Measurements from ENCODE around the gene AMZ2. TPM values are rescaled to one million over a fixed set of nuclear protein-coding genes. Genes with fewer than 3 reads are reported as not detected.
"Not testable (repeated sequence)": the region's sequence is repeated elsewhere in the genome, so short reads cannot be mapped to it uniquely, and the experiment has no call there.

The AMZ2 gene
- total RNA-seq, 1 experiment from 2014 or later = 62.2 TPM

DNA sequence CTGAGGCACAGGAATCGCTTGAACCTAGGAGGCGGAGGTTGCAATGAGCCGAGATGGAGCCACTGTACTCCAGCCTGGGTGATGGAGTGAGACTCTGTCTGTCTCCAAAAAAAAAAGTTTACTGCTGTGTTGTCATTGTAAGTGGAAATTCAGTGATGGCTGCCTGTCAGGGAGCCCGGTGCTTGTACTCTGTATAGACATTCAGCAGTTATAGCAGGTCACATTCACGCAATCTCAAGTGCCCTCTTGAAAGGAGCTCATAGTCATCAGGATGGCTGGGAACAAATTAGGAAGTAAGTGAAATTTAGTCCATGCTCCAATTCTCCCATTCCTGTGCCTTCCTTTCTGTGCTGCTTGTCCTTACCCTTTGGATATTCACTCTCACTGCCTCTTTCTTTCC is 32.4 kb upstream of the AMZ2 start:
- H3K9me3 Mint-ChIP-seq (ENCODE audit: low read depth, unreplicated experiment); DNase-seq; CTCF ChIA-PET; intact Hi-C loops (cut with micrococcal nuclease; ENCODE audit: unreplicated experiment); H3K4me1 Mint-ChIP-seq (ENCODE audit: low read depth, unreplicated experiment); H3K36me3 Mint-ChIP-seq (ENCODE audit: insufficient read depth, unreplicated experiment); BruUV-seq (replicated peaks); H3K27ac Mint-ChIP-seq (ENCODE audit: unreplicated experiment); H3K4me3 Mint-ChIP-seq (ENCODE audit: low read depth, unreplicated experiment): not testable (repeated sequence)
- H3K27me3 Mint-ChIP-seq (ENCODE audit: unreplicated experiment) = peaks cover 41% of the 10 kb centered on the region

DNA sequence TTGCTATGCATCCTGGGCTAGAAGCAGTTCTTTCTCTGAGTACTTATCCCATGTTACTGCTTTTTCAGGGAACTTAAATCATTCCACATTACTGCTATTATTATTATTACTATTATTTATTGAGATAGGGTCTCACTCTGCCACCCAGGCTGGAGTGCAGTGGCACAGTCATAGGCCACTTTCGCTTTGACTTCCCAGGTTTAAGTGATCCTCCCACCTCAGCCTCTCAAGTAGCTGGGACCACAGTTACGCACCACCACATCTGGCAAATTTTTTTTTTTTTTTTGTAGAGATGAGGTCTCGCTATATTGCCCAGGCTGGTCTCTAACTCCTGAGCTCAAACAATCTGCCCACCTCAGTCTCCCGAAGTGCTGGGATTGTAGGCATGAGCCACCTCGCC is 28.4 kb upstream of the AMZ2 start:
- intact Hi-C loops (cut with micrococcal nuclease; ENCODE audit: unreplicated experiment); H3K4me3 Mint-ChIP-seq (ENCODE audit: low read depth, unreplicated experiment); H3K36me3 Mint-ChIP-seq (ENCODE audit: insufficient read depth, unreplicated experiment); CTCF ChIA-PET; H3K27ac Mint-ChIP-seq (ENCODE audit: unreplicated experiment); DNase-seq; BruUV-seq (replicated peaks); H3K4me1 Mint-ChIP-seq (ENCODE audit: low read depth, unreplicated experiment); H3K9me3 Mint-ChIP-seq (ENCODE audit: low read depth, unreplicated experiment): not testable (repeated sequence)
- H3K27me3 Mint-ChIP-seq (ENCODE audit: unreplicated experiment) = peaks cover 53% of the 10 kb centered on the region

DNA sequence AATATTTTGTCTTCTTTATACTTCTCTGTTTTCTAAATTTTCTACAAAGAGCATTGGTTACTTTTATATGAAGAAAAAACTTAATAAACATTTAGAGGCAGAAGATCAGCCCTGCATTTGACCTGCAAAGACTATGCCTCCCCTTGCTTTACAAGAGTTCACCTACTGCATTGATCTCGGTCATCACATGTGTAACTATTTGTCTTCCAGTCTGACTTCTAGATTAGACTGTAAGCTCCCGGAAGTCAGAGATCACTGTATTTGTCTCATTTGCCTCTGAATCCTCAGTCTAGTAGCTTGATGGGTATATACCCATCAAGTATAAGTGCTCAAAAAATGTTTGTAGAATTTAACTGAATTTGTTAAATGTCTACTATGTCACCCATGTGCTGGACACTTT is 27.7 kb upstream of the AMZ2 start:
- BruUV-seq (replicated peaks); H3K4me1 Mint-ChIP-seq (ENCODE audit: low read depth, unreplicated experiment); H3K9me3 Mint-ChIP-seq (ENCODE audit: low read depth, unreplicated experiment); DNase-seq; CTCF ChIA-PET; intact Hi-C loops (cut with micrococcal nuclease; ENCODE audit: unreplicated experiment); H3K27ac Mint-ChIP-seq (ENCODE audit: unreplicated experiment); H3K36me3 Mint-ChIP-seq (ENCODE audit: insufficient read depth, unreplicated experiment); H3K4me3 Mint-ChIP-seq (ENCODE audit: low read depth, unreplicated experiment): not testable (repeated sequence)
- peaks cover 54% of the 10 kb centered on the region for H3K27me3 Mint-ChIP-seq (ENCODE audit: unreplicated experiment)

DNA sequence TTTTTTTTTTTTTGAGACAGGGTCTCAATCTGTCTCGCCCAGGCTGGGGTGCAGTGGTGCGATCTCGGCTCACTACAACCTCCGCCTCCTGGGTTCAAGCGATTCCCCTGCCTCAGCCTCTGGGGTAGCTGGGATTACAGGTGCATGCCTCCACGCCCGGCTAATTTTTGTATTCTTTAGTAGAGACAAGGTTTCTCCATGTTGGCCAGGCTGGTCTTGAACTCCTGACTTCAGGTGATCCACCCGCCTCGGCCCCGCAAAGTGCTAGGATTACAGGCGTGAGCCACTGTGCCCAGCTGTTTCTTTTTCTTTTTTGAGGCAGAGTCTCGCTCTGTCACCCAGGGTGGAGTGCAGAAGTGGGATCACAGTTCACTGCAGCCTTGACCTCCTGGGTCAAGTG is 27.1 kb upstream of the AMZ2 start:
- CTCF ChIA-PET = interaction anchor here (0.7 kb wide), 1 partner anchor 44 kb away, joined by 3 read pairs; no protein-coding TSS in a partner anchor

DNA sequence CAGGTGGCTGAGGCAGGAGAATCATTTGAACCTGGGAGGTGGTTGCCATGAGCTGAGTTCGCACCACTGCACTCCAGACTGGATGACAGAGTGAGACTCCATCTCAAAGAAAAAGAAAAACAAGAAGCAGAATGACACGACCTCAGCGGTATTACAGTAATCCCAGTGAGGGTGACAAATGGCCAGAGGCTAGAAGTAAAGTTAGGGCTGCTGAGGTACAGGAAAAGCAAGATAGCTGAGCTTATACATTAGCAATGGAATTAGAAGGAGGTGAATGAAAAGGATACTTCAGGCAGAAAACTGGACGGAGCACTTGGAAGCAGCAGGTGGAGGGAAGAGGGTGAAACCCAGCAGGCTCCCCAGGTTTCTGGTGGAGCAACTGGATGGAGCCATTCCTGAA is 26.1 kb upstream of the AMZ2 start:
- Mint-ChIP-seq H3K27me3 (ENCODE audit: unreplicated experiment) (peaks cover 58% of the 10 kb centered on the region), H3K9me3 (ENCODE audit: low read depth, unreplicated experiment) (no peaks in the 10 kb centered on the region), H3K4me1 (ENCODE audit: low read depth, unreplicated experiment) (no peaks in the 10 kb centered on the region), H3K4me3 (ENCODE audit: low read depth, unreplicated experiment) (no peak overlapping the region), H3K36me3 (ENCODE audit: insufficient read depth, unreplicated experiment) (no peaks in the 10 kb centered on the region), H3K27ac (ENCODE audit: unreplicated experiment) (no peak overlapping the region)
- intact Hi-C loops (cut with micrococcal nuclease; ENCODE audit: unreplicated experiment) = no loop called here
- CTCF ChIA-PET = no interaction called here
- DNase-seq = no peak
- no TSS peak for BruUV-seq (replicated peaks)
- TF ChIP-seq, protein P1, sequence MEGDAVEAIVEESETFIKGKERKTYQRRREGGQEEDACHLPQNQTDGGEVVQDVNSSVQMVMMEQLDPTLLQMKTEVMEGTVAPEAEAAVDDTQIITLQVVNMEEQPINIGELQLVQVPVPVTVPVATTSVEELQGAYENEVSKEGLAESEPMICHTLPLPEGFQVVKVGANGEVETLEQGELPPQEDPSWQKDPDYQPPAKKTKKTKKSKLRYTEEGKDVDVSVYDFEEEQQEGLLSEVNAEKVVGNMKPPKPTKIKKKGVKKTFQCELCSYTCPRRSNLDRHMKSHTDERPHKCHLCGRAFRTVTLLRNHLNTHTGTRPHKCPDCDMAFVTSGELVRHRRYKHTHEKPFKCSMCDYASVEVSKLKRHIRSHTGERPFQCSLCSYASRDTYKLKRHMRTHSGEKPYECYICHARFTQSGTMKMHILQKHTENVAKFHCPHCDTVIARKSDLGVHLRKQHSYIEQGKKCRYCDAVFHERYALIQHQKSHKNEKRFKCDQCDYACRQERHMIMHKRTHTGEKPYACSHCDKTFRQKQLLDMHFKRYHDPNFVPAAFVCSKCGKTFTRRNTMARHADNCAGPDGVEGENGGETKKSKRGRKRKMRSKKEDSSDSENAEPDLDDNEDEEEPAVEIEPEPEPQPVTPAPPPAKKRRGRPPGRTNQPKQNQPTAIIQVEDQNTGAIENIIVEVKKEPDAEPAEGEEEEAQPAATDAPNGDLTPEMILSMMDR (IDR thresholded peaks at IDR 0.05; ENCODE audit: unreplicated experiment) = no peak

More for the DNA sequence above, 27.1 kb upstream of the AMZ2 start:
- intact Hi-C loops (cut with micrococcal nuclease; ENCODE audit: unreplicated experiment); H3K4me3 Mint-ChIP-seq (ENCODE audit: low read depth, unreplicated experiment); DNase-seq; BruUV-seq (replicated peaks); H3K27ac Mint-ChIP-seq (ENCODE audit: unreplicated experiment); H3K9me3 Mint-ChIP-seq (ENCODE audit: low read depth, unreplicated experiment); H3K4me1 Mint-ChIP-seq (ENCODE audit: low read depth, unreplicated experiment); H3K36me3 Mint-ChIP-seq (ENCODE audit: insufficient read depth, unreplicated experiment): not testable (repeated sequence)
- H3K27me3 Mint-ChIP-seq (ENCODE audit: unreplicated experiment) = peaks cover 58% of the 10 kb centered on the region

DNA sequence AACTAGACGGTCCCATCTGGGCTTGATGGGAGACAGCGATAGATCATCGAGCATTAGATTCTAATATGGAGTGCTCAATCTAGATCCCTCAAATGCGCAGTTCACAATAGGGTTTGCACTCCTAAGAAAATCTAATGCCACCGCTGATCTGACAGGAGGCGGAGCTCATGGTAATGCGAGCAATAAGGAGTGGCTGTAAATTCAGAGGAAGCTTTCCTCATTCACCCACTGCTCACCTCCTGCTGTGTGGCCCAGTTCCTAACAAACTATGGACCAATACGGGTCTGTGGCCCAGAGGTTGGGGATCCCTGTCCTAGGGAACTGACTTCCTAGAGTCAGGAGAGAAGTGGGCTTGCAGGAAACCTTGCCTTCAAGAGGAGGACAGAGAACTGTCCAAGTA is 25.2 kb upstream of the AMZ2 start:
- Mint-ChIP-seq H3K27ac (ENCODE audit: unreplicated experiment) (no peak overlapping the region), H3K4me3 (ENCODE audit: low read depth, unreplicated experiment) (no peak overlapping the region), H3K4me1 (ENCODE audit: low read depth, unreplicated experiment) (no peaks in the 10 kb centered on the region), H3K9me3 (ENCODE audit: low read depth, unreplicated experiment) (no peaks in the 10 kb centered on the region), H3K36me3 (ENCODE audit: insufficient read depth, unreplicated experiment) (no peaks in the 10 kb centered on the region), H3K27me3 (ENCODE audit: unreplicated experiment) (peaks cover 61% of the 10 kb centered on the region)
- BruUV-seq (replicated peaks) = no TSS peak
- TF ChIP-seq, protein P1 (IDR thresholded peaks at IDR 0.05; ENCODE audit: unreplicated experiment) = no peak
- no peak for DNase-seq
- intact Hi-C loops (cut with micrococcal nuclease; ENCODE audit: unreplicated experiment) = no loop called here
- CTCF ChIA-PET = no interaction called here

DNA sequence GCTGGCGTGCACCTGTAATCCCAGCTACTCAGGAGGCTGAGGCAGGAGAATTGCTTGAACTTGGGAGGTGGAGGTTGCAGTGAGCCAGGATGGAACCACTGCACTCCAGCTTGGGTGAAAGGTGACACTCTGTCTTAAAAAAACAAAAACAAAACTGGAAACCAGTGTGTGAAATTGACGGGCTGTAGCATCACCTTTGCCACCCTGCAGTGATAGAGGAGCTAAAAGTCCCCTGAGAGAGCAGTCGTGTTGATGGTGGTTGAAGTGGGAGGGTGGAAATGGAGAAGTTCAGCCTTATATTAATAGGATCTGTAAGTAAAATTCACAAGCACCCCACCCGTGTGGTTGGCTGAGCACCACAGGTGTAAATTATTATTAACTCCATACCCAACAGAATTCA is 22.8 kb upstream of the AMZ2 start:
- CTCF ChIA-PET = interaction anchor here (0.6 kb wide), 1 partner anchor 63 kb away, joined by 3 read pairs; no protein-coding TSS in a partner anchor

DNA sequence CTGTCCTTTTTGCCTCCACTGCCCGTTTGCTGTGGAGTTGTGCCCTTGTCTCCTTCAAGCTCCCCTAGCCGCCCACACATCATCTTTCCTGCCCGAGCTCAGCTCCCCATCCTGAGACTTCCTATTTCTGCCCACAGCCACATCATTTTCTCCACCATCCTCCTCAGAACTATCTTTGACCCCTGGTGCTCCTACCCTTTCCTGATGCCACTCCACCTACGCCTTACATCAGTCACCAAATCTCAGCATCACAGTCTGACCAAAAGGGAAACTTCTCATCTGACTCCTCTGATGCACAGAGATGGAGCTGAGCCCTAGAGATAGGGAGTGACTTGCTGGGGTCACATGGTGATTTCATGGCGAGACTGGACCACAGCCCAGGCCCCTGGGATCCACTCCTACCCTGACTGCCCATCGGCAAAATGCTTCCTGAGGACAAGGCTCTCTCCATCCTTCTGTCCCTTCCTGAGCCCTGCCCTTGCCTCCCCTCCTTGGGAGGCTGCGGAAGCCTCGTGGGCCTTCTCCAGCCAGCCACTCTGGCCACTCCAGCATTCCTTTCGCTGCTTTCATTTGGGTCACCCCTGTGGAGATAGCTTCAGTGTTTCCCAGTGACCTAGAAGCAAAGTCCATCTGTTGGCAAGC is 19.7 kb upstream of the AMZ2 start:
- H3K36me3 Mint-ChIP-seq (ENCODE audit: insufficient read depth, unreplicated experiment); H3K27ac Mint-ChIP-seq (ENCODE audit: unreplicated experiment); intact Hi-C loops (cut with micrococcal nuclease; ENCODE audit: unreplicated experiment): not testable (repeated sequence)

More for the DNA sequence above, 22.8 kb upstream of the AMZ2 start:
- H3K36me3 Mint-ChIP-seq (ENCODE audit: insufficient read depth, unreplicated experiment); H3K4me3 Mint-ChIP-seq (ENCODE audit: low read depth, unreplicated experiment); DNase-seq; BruUV-seq (replicated peaks); H3K4me1 Mint-ChIP-seq (ENCODE audit: low read depth, unreplicated experiment); H3K27ac Mint-ChIP-seq (ENCODE audit: unreplicated experiment); H3K9me3 Mint-ChIP-seq (ENCODE audit: low read depth, unreplicated experiment); intact Hi-C loops (cut with micrococcal nuclease; ENCODE audit: unreplicated experiment): not testable (repeated sequence)
- peaks cover 49% of the 10 kb centered on the region for H3K27me3 Mint-ChIP-seq (ENCODE audit: unreplicated experiment)

More for the DNA sequence above, 19.7 kb upstream of the AMZ2 start:
- H3K9me3 Mint-ChIP-seq (ENCODE audit: low read depth, unreplicated experiment); H3K4me3 Mint-ChIP-seq (ENCODE audit: low read depth, unreplicated experiment); BruUV-seq (replicated peaks); CTCF ChIA-PET; DNase-seq; H3K4me1 Mint-ChIP-seq (ENCODE audit: low read depth, unreplicated experiment): not testable (repeated sequence)
- H3K27me3 Mint-ChIP-seq (ENCODE audit: unreplicated experiment) = peaks cover 23% of the 10 kb centered on the region
